ENCODE measurements around the gene RABGAP1L.

RABGAP1L gene

DNA sequence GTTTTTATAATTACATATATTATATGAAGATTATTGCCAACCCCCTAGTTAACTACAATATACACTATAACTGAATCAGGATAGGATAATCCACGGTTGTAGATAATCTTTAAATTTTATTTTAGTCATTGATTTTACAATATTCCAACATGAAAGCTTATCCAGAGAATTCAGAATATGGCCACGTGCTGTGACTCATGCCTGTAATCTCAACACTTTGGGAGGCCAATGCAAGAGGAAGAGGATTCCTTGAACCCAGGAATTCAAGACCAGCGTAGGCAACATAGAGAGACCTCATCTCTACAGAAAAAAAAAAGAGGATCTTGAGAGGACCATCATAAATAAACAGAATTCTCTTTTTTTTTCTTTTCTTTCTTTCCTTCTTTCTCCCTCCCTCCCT is 720.9 kb downstream of the RABGAP1L start:
- H3K4me1 Mint-ChIP-seq, result peaks cover 10% of the 10 kb centered on the region
- H3K4me3 Mint-ChIP-seq, result no peak overlapping the region
- H3K27me3 Mint-ChIP-seq (ENCODE audit: low read depth, poor library complexity), result peaks cover 3% of the 10 kb centered on the region
- no peak overlapping the region for H3K27ac Mint-ChIP-seq
- DNase-seq, result no peak
- no peaks in the 10 kb centered on the region for H3K36me3 Mint-ChIP-seq (ENCODE audit: low read depth)
- TF ChIP-seq, protein P1, sequence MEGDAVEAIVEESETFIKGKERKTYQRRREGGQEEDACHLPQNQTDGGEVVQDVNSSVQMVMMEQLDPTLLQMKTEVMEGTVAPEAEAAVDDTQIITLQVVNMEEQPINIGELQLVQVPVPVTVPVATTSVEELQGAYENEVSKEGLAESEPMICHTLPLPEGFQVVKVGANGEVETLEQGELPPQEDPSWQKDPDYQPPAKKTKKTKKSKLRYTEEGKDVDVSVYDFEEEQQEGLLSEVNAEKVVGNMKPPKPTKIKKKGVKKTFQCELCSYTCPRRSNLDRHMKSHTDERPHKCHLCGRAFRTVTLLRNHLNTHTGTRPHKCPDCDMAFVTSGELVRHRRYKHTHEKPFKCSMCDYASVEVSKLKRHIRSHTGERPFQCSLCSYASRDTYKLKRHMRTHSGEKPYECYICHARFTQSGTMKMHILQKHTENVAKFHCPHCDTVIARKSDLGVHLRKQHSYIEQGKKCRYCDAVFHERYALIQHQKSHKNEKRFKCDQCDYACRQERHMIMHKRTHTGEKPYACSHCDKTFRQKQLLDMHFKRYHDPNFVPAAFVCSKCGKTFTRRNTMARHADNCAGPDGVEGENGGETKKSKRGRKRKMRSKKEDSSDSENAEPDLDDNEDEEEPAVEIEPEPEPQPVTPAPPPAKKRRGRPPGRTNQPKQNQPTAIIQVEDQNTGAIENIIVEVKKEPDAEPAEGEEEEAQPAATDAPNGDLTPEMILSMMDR (IDR thresholded peaks at IDR 0.05), result no peak
- no peaks in the 10 kb centered on the region for H3K9me3 Mint-ChIP-seq

DNA sequence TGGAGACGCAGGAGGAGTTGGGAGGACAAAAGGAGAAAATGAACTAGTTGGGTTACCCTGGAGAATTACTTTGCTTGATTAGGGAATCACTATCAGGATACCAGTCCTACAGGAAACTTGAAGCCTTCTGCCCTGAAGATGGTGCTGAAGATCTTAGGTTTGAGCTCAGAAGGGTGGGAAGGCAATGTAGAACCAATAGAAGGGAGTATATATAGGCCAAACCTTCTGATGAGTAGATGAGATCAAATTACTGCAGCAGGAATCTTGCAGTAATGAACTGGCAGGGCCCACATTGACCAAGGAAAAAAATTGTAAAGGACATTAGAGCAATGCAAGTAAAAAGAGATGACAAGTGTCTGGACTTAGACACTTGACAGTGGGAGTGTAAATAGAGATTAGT is 724.1 kb downstream of the RABGAP1L start:
- H3K36me3 Mint-ChIP-seq (ENCODE audit: low read depth), result no peaks in the 10 kb centered on the region
- no peaks in the 10 kb centered on the region for H3K9me3 Mint-ChIP-seq
- H3K27ac Mint-ChIP-seq, result no peak overlapping the region
- TF ChIP-seq, protein P1 (IDR thresholded peaks at IDR 0.05), result no peak
- peaks cover 7% of the 10 kb centered on the region for H3K4me1 Mint-ChIP-seq
- no peaks in the 10 kb centered on the region for H3K27me3 Mint-ChIP-seq (ENCODE audit: low read depth, poor library complexity)
- no peak for DNase-seq
- no peak overlapping the region for H3K4me3 Mint-ChIP-seq

DNA sequence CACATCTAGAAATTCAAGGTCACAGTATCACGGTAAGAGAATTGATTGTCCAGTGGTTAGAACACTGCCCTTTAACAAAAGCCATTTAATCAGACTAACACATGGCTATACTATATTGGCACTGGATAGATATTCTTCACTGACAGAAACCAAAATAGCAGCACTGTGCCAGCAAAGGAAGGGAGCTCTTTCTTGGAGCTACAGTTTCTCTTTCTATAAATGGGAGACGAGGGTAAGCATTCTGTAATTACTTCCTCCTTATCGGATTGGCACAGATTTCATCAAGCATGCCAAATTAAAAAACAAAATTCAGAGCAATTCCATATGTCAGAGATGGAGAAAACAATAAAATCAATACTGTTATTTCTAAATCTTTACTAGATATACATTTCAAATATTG is 724.7 kb downstream of the RABGAP1L start:
- Mint-ChIP-seq H3K4me3 (no peak overlapping the region), H3K9me3 (no peaks in the 10 kb centered on the region), H3K27ac (no peak overlapping the region), H3K36me3 (ENCODE audit: low read depth) (no peaks in the 10 kb centered on the region), H3K27me3 (ENCODE audit: low read depth, poor library complexity) (no peaks in the 10 kb centered on the region), H3K4me1 (peaks cover 7% of the 10 kb centered on the region)
- DNase-seq, result no peak
- TF ChIP-seq, protein P1 (IDR thresholded peaks at IDR 0.05), result no peak

DNA sequence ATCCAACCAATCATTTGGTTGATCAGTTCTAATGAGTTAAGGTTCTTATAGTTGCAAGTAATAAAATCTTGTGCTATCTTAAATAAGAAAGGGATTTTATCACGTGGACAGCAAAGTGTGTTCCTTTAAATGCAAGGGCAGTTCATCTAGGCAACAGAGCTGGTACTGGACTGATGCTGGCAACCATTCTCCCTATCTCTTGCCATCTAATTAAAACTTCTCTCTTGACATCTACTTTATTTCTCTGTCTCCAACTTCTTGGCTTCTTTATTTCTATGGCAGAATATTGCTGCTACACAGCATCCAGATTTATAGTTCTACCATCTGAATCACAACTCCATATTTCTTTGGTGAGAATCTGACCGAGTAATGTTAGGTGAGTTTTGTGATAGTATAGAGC is 725.2 kb downstream of the RABGAP1L start:
- Mint-ChIP-seq H3K9me3 (no peaks in the 10 kb centered on the region), H3K27me3 (ENCODE audit: low read depth, poor library complexity) (no peaks in the 10 kb centered on the region), H3K36me3 (ENCODE audit: low read depth) (no peaks in the 10 kb centered on the region), H3K4me3 (no peak overlapping the region), H3K27ac (no peak overlapping the region), H3K4me1 (peaks cover 7% of the 10 kb centered on the region)
- TF ChIP-seq, protein P1 (IDR thresholded peaks at IDR 0.05), result no peak
- no peak for DNase-seq

DNA sequence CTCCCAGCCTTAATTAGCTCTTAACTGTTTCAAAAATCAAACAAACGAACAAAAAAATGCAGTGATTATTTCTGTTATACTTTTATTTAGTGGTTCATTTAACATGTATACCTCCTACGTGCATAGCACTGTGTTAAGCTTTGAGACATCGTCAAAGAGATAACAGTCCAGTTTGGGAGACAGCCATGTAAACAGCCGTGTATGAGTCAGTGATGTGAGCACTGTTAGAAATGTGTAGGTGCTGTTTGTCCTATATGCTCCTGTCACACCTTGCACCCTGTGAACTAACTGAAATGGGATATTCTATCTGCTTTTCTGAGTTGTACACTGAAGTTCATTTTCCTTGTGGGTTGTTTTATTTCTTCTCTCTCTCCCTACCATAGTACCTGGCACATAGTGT is 730.7 kb downstream of the RABGAP1L start:
- no peaks in the 10 kb centered on the region for H3K36me3 Mint-ChIP-seq (ENCODE audit: low read depth)
- H3K4me3 Mint-ChIP-seq, result no peak overlapping the region
- H3K27ac Mint-ChIP-seq, result no peak overlapping the region
- peaks cover 6% of the 10 kb centered on the region for H3K9me3 Mint-ChIP-seq
- no peak for DNase-seq
- no peaks in the 10 kb centered on the region for H3K4me1 Mint-ChIP-seq
- no peaks in the 10 kb centered on the region for H3K27me3 Mint-ChIP-seq (ENCODE audit: low read depth, poor library complexity)
- TF ChIP-seq, protein P1 (IDR thresholded peaks at IDR 0.05), result no peak

DNA sequence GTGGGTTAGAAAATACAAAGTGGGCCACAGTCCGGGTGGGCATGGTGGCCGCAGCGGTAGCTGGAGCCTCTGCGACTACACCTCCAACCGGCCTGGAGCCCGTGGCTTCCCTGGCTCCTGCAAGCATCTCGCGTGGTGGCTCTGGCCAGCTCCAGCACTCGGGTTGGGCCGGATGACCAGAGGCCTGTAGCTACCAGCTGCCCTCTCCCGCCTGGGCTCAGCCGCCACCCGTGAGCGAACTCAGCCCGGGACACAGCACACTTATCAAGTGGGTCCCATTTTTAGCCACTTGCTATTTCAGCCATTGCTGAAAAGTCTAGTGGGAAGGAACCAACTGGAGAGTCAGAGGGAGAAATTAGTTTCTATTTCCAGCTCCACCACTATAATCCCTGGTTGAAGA is 732.7 kb downstream of the RABGAP1L start:
- peaks cover 9% of the 10 kb centered on the region for H3K9me3 Mint-ChIP-seq
- no peak overlapping the region for H3K4me3 Mint-ChIP-seq
- H3K36me3 Mint-ChIP-seq (ENCODE audit: low read depth), result no peaks in the 10 kb centered on the region
- H3K27me3 Mint-ChIP-seq (ENCODE audit: low read depth, poor library complexity), result no peaks in the 10 kb centered on the region
- DNase-seq, result no peak
- H3K4me1 Mint-ChIP-seq, result no peaks in the 10 kb centered on the region
- TF ChIP-seq, protein P1 (IDR thresholded peaks at IDR 0.05), result no peak
- H3K27ac Mint-ChIP-seq, result no peak overlapping the region
